Measurements from ENCODE around the gene PLEKHA8.

DNA sequence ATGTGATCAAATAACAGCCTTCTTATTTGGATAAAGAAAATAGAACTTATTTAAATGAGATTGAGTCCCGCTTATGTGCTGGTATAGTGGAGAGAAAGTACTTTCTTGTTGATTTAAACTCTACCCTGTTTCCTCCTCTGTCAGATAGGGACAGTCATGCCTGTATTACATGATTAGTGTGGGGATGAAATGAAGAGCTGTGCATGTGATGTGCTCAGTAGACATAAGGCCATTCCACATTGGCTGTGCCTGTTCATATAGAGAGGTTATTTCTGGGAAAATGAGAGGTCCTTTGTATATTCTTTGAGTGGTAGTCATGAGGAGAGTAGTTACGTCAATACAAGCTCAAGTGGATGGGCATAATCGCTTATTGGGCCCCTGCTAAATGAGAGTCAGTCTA lies 112.2 kb downstream of the PLEKHA8 start:
- TF ChIP-seq EZH2 (IDR thresholded peaks at IDR 0.05; ENCODE audit: low read depth): no peak
- TF ChIP-seq, protein P1, sequence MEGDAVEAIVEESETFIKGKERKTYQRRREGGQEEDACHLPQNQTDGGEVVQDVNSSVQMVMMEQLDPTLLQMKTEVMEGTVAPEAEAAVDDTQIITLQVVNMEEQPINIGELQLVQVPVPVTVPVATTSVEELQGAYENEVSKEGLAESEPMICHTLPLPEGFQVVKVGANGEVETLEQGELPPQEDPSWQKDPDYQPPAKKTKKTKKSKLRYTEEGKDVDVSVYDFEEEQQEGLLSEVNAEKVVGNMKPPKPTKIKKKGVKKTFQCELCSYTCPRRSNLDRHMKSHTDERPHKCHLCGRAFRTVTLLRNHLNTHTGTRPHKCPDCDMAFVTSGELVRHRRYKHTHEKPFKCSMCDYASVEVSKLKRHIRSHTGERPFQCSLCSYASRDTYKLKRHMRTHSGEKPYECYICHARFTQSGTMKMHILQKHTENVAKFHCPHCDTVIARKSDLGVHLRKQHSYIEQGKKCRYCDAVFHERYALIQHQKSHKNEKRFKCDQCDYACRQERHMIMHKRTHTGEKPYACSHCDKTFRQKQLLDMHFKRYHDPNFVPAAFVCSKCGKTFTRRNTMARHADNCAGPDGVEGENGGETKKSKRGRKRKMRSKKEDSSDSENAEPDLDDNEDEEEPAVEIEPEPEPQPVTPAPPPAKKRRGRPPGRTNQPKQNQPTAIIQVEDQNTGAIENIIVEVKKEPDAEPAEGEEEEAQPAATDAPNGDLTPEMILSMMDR (conservative IDR thresholded peaks at IDR 0.05): no peak

Data from PC-9 (cell line).